Spleen (tissue), 7 donors: ENCODE data around the gene PLA2G6.

Experiments
- CTCF ChIP-seq, 11 experiments: fragments of 200-600 bp in 7 of 11; fragments of 450-650 bp in 4 of 11; sonication (generic) in 4 of 11; IDR thresholded peaks in 8 of 11; conservative IDR thresholded peaks in 3 of 11; 1 replicate in 7 of 11; 2 replicates in 4 of 11; pipeline versions ENCODE4 v1.4.0 to v1.8.0; 2016 to 2021; ENCODE audit warnings: antibody characterized with exemption in 11 of 11, inconsistent platforms in 4 of 11, mild to moderate bottlenecking in 1 of 11
- POLR2A ChIP-seq, 3 donors: fragments of 450-650 bp; IDR thresholded peaks; one replicate each; pipeline ENCODE4 v1.5.1; 2017; ENCODE audit warnings: antibody characterized with exemption in 3 of 3, mild to moderate bottlenecking in 1 of 3
- donor health status: DM: no; HTN: no; CAD: no; lungs with moderate emphysema.
- donor health status: DM: no; HTN: no; CAD: no.
- donor health status: DM: no; HTN: no; CAD: no.

GRCh38 chr22:38164551-38164918 is 17.1 kb downstream of the PLA2G6 start:
- TF ChIP-seq CTCF (IDR thresholded peaks at IDR 0.05 in 8 of 11, conservative IDR thresholded peaks at IDR 0.05 in 3 of 11) (no peak), POLR2A (IDR thresholded peaks at IDR 0.05) (no peak)
